Cardiac fibroblast (primary cell): ENCODE data around the gene PAIP1.

Experiments used
- DNase-seq, 2 donors: peaks; one replicate each; pipeline versions ENCODE4 v3.0.0 to v3.0.0-alpha.2; 2010; ENCODE audit warnings: low read depth in 2 of 2
- H3K4me3 ChIP-seq, 2 donors: replicated peaks in 1 of 2; 1 replicate in 1 of 2; 2 replicates in 1 of 2; pipeline ENCODE4 v1.5.1; 2011; ENCODE audit warnings: low read depth in 2 of 2, low read length in 2 of 2, mild to moderate bottlenecking in 2 of 2, moderate library complexity in 1 of 2
- TF ChIP-seq, protein P1 (sequence below): IDR thresholded peaks from one replicate; pipeline ENCODE4 v1.5.1; 2011; ENCODE audit warnings: low read depth, mild to moderate bottlenecking, low read length, inconsistent platforms

PAIP1 gene

DNA sequence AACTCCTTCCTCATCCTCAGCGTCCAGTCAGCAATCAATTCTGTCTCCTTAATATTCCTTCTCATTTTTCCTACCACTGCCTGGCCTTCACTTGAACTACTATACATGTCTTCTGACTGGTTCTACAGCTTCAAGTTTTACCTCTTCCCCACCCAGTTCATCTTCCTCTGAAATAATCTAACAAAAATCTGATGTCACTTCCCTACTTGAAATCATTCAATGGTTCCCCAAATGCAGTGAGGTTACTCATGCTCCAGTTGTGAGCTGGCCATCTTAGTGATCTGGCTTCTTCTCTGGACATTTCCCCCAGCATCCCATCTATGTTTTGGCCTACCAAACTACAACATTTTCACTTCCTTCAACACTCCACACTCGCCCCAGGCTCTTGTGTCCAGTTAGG is 58.3 kb downstream of the PAIP1 start:
- no peak for DNase-seq
- TF ChIP-seq, protein P1, sequence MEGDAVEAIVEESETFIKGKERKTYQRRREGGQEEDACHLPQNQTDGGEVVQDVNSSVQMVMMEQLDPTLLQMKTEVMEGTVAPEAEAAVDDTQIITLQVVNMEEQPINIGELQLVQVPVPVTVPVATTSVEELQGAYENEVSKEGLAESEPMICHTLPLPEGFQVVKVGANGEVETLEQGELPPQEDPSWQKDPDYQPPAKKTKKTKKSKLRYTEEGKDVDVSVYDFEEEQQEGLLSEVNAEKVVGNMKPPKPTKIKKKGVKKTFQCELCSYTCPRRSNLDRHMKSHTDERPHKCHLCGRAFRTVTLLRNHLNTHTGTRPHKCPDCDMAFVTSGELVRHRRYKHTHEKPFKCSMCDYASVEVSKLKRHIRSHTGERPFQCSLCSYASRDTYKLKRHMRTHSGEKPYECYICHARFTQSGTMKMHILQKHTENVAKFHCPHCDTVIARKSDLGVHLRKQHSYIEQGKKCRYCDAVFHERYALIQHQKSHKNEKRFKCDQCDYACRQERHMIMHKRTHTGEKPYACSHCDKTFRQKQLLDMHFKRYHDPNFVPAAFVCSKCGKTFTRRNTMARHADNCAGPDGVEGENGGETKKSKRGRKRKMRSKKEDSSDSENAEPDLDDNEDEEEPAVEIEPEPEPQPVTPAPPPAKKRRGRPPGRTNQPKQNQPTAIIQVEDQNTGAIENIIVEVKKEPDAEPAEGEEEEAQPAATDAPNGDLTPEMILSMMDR, result no peak
- H3K4me3 ChIP-seq, result no peak overlapping the region

DNA sequence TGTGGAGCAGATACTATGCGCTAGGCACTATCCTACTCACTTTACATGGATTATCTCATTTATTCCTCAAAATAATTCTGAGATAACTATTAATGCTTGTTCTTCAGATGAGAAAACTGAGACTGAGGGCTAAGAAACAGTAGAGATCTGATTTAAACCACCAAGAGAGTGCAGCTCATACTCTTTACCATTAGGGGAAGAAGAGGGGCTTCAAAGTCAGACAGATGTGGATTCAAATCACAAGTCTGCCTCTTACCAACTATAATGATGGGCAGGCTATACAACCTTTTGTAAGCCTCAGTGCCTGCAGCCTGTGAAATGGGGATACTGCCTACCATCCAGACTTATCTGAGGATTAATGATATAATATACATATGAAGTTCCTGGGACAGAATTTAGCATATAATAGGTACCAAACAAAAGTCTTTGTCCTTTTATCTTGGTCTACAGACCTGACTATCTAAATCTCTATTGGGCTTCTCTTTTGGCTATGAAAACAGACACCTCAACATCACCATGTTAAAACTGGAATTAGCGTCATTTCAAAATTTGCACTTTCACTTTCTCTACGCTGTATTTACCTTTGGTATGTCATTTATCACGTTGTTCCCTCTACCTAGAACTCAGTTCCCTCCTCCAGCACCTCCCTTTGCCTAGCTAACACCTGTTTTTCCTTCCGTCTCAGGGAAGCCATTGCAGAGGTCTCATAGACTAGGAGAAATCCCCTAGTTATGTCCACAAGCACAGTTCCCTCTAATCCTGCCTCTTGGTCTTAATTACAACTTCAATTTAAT is 59.4 kb downstream of the PAIP1 start:
- no peak for DNase-seq
- no peak overlapping the region for H3K4me3 ChIP-seq
- TF ChIP-seq, protein P1, result no peak

DNA sequence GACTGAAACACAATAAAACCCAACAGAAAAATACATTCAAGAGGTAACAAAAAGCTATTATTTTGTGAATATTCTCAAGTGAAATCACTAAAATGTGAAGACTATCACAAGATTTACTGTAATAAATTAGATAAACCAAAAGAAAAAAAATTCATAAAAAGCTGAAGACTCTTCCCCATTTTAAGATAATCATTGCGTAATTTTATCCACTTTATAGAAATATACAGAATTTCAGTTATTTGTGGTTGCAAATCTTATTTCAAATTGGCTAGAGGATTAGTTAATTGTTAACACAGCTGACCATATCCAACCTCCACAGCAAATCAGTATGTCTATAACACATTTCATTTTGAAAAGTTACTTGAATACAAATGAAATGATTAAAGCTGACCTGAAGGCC is 65.6 kb downstream of the PAIP1 start:
- no peak for DNase-seq
- TF ChIP-seq, protein P1, result no peak
- no peak overlapping the region for H3K4me3 ChIP-seq

DNA sequence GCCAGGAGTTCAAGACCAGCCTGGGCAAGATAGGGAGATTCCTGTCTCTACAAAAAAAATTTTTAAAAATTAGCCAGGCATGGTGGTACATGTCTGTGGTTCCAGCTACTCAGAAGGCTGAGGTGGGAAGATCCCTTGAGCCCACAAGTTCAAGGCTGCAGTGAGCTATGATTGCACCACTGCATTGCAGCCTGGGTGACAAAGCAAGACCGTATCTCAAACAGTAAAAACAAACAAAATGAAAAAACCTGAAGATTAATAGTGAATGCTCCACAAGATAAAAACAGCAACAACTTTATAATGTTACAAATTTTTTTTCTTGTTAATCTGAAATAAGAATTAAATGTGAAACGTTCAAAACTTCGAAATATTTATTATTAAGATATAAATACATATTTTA is 70.5 kb downstream of the PAIP1 start:
- TF ChIP-seq, protein P1, result no peak
- no peak overlapping the region for H3K4me3 ChIP-seq
- no peak for DNase-seq

DNA sequence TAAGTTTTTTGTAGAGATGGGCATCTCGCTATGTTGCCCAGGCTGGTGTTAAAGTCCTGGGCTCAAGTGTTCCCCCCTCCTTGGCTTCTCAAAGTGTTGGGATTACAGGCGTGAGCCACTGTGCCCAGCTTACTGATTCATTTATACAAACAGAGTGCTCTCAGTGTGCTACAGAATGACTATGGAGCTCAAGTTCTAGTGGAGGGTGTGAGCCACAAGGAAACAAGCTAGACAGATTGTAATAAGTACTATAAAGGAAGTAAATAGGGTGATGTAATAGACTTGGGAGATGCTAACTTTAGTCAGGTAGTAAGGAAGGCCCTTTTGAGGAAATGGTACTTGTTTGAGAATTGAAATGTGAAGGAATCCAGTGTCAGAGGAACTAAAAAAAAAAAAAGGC is 71.5 kb downstream of the PAIP1 start:
- TF ChIP-seq, protein P1, result no peak
- peak in 1 of 2 donors; percentile 4 for DNase-seq
- no peak overlapping the region for H3K4me3 ChIP-seq

DNA sequence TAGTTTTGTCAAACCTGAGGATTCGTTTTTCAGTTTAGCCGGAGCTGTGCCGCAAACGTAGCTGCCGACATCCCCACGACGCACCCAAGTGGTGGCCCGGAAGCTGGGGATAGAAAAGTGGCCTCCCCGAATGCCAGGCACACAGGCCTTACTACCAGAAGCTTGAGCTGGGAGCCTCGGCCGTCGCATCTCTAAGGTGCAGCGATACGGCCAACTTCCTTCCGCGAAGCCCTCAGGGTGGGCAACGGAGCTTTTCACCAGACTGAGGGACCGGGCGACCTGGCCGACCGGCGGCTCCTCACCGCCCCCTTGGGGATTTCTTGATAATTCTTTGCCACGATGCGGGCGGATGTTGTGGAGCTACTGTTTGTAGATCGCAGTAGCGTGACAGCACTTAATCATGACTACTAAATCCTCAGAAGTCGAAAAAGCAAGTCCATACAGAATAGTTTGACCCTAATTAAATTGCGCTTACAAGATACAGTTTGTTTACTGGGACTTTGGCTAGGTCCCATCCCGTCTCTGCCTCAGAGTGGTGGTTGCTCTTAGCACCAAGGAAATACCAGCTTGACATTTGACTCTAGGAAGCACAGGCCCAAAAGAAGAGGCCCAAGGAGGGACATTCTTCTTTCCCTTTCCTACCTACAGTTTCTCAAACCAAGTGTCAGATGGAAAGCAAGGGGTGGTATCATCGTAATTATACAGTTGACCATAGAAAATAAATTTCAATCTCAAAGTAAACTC is 72.6 kb downstream of the PAIP1 start:
- DNase-seq, result peak; percentile 87 to 90
- H3K4me3 ChIP-seq, result peak overlapping the region; percentile 78 to 81

More for the DNA sequence above, 72.6 kb downstream of the PAIP1 start:
- TF ChIP-seq, protein P1, result peak; percentile 56
